Coronary artery (tissue), 2 donors: ENCODE results near the gene TCF20.

Source experiments
- DNase-seq: peaks from one replicate; pipeline ENCODE4 v3.0.0-alpha.2; 2017; ENCODE audit warnings: low spot score
- H3K27ac ChIP-seq, 2 donors: fragments of 200-600 bp; sonication (generic); one replicate each; pipeline ENCODE4 v1.5.1; 2016 to 2019
- H3K4me3 ChIP-seq: fragments of 200-600 bp; sonication (generic); 2 replicates; pipeline ENCODE4 v1.5.1; 2016; ENCODE audit warnings: mild to moderate bottlenecking, moderate library complexity
- TF ChIP-seq, protein P1 (sequence below): fragments of 200-600 bp; sonication (generic); IDR thresholded peaks from one replicate; pipeline ENCODE4 v1.5.1; 2019; ENCODE audit warnings: antibody characterized with exemption

Gene TCF20

DNA sequence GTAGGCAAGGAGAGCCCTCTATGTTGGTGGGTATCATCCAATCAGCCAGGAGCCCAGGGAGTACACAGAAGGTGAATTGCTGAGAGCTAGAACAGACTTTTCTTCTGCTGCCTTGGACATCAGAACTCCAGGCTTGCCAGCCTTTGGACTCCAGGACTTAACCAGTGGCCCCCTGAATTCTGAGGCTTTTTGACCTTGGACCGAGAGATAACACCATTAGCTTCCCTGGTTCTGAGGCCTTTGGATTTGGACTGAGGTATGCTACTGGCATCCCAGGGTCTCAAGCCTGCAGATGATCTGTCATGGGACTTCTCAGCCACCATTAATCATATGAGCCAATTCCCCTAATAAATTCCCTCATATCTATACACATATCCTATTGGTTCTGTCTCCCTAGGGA lies 21.5 kb downstream of the TCF20 start:
- Histone ChIP-seq H3K4me3 (no peak overlapping the region), H3K27ac (no peak overlapping the region)
- DNase-seq = no peak
- TF ChIP-seq, protein P1, sequence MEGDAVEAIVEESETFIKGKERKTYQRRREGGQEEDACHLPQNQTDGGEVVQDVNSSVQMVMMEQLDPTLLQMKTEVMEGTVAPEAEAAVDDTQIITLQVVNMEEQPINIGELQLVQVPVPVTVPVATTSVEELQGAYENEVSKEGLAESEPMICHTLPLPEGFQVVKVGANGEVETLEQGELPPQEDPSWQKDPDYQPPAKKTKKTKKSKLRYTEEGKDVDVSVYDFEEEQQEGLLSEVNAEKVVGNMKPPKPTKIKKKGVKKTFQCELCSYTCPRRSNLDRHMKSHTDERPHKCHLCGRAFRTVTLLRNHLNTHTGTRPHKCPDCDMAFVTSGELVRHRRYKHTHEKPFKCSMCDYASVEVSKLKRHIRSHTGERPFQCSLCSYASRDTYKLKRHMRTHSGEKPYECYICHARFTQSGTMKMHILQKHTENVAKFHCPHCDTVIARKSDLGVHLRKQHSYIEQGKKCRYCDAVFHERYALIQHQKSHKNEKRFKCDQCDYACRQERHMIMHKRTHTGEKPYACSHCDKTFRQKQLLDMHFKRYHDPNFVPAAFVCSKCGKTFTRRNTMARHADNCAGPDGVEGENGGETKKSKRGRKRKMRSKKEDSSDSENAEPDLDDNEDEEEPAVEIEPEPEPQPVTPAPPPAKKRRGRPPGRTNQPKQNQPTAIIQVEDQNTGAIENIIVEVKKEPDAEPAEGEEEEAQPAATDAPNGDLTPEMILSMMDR = no peak

DNA sequence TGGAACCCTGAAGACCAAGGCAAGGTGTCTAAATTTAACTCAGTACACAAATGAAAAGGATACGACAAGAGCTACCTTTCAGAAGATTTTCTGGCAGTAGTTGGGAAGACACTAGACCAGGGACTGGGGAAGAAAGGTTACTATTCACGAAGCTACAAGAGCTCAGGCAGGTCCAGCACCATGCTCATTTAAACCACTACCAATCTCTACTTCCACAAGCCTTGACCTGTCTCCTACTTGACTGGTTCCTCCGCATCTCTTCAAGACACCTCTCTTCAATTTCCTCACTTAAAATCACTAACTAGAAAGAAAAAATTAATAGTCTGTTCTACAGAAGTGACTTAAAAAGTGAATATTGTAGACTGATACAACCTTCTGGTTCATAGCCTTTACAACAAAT lies 22.9 kb downstream of the TCF20 start:
- Histone ChIP-seq H3K27ac (no peak overlapping the region), H3K4me3 (no peak overlapping the region)
- DNase-seq = no peak
- TF ChIP-seq, protein P1 = no peak

DNA sequence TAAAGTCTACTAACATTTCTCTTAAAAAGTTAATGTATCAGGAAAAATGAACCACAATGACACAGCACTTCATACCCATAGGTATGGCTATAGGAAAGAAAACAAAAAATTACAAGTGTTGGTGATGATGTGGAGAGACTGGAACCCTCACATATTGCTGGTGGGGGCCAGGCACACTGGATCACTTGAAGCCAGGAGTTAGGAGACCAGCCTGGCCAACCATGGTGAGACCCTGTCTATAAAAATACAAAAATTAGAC lies 26.7 kb downstream of the TCF20 start:
- TF ChIP-seq, protein P1 = no peak
- DNase-seq = no peak
- no peak overlapping the region for H3K27ac ChIP-seq
- no peak overlapping the region for H3K4me3 ChIP-seq

DNA sequence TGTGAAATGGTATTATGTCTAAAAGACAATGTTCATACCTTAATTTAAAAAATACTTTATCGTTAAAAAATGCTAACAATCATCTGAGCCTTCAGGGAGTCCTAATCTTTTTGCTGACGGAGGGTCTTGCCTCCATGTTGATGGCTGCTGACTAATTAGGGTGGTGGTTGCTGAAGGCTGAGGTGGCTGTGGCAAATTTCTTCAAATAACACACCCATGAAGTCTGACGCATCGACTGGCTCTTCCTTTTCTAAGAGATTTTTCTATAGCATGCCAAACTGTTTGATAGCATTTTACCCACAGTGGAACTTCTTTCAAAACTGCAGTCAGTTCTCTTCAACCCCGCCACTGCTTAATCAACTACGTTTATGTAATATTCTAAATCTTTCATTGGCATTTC lies 33.6 kb downstream of the TCF20 start:
- Histone ChIP-seq H3K4me3 (no peak overlapping the region), H3K27ac (no peak overlapping the region)
- TF ChIP-seq, protein P1 = no peak
- DNase-seq = no peak

DNA sequence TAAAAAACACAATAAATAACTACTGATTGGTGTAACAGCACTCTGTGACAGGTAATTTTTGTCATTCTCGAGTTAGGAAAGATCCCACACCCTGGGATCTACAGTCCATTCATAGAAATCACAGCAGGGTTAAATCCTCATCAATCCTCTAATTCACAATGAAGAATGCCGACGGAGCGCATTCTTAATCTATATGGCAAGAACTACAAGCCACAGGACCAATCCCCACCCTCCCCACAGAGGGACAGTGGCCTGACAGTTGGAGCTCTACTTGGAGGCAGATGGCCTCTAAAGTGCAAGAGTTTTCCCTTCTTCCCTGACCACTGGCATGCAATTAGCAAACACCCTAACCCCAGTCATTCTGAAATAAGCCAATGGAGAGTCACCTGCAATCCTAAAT lies 34.2 kb downstream of the TCF20 start:
- TF ChIP-seq, protein P1 = no peak
- no peak for DNase-seq
- H3K4me3 ChIP-seq = no peak overlapping the region
- no peak overlapping the region for H3K27ac ChIP-seq

DNA sequence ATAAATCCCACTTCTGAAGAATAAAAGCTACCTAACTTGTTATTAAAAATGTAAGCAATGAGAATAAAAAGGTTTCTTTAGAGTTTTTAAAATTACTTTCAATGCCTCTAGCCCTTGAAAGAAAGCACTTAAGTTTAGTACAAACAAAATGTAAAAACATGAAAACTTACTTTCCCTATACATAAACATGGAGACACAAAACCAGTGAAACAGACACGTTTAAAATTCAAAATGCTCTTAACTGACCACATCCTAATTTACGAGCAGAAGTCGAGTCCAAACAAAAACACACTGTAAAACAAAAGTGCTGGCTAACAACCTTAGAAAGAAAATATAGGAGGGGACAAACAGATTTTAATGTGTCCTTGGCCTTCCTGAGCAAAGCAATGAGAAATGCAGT lies 36.6 kb downstream of the TCF20 start:
- no peak overlapping the region for H3K27ac ChIP-seq
- DNase-seq = no peak
- TF ChIP-seq, protein P1 = no peak
- H3K4me3 ChIP-seq = no peak overlapping the region

DNA sequence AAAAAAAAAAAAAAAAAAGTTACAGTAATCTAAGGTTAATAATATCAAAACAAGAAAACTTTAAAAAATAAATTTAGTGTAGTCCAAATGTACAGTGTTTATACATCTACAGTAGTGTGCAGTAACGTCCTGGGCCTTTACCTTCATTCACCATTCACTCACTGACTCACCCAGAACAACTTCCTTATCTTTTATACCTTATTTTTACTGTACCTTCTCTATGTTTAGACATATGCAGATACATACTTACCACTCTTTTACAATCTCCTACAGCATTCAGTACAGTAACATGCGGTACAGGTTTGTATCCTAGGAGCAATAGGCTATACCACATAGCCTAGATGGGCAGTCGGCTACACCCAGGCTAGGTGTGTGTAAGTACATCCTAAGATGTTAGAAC lies 38.5 kb downstream of the TCF20 start:
- Histone ChIP-seq H3K4me3 (no peak overlapping the region), H3K27ac (no peak overlapping the region)
- DNase-seq = no peak
- TF ChIP-seq, protein P1 = no peak
